Measurements from ENCODE around the gene FALEC. TPM values are rescaled to one million over a fixed set of nuclear protein-coding genes. Genes with fewer than 3 reads are reported as not detected.

Gene FALEC
- total and polyA plus RNA-seq, 9 of the 15 experiments (the other 6 are each of a cell fraction or from before 2014, with no cell fraction given) = 0.15 to 1.8 (median 0.53) TPM; not detected in 5

DNA sequence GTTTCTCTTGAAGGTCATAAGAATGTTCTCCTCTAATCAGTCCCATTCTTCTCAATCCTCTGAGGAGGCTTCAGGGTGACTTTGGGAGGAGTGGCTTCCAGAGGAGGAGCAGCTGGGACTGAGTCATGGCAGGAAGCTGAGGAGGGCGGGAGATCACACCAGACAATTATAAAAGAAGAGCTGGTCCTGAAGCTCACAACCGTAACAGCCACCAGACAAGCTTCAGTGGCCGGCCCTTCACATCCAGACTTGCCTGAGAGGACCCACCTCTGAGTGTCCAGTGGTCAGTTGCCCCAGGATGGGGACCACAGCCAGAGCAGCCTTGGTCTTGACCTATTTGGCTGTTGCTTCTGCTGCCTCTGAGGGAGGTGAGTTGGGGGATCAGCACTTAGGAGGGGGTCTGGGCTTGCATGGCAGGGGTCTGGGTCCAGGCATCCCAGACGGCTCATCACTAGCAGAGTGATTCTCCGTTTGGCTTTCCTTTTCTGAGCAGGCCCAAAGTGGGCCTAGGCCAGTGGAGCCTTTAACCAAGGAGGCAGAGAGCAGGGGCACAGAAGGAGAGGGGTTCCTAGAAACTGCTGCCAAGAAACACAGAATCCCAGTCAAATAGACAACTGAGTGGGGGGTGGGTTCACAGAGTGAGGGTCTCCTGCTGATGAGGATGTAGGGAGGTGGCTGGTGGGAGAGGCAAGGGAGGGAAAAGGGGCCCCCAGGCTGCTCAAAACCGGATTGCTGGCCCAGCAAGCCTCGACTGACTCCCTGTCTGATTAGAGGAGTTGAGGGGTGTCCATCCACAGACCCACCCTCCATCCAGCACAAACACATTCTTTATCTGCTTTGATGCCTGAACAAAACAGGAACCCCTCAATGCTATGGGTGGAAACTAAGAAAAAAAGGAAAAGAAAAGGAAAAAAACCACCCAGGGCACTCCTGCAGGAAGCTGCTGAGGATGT, 7.4 kb upstream of the FALEC start, which contains the start of gene ECM1 (continued):
- TF ChIP-seq SMAD2 (IDR thresholded peaks at IDR 0.05; ENCODE audit: low read depth, low read length) (no peak), HINFP (tag; conservative IDR thresholded peaks at IDR 0.05; ENCODE audit: low read depth) (no peak), NFYB (IDR thresholded peaks at IDR 0.05; ENCODE audit: extremely low read depth, insufficient read length) (no peak), PPARD (CRISPR knock-in tag; IDR thresholded peaks at IDR 0.05) (no peak), MCM2 (IDR thresholded peaks at IDR 0.05; ENCODE audit: low read depth) (no peak), KDM1A (IDR thresholded peaks at IDR 0.05) (peak in 1 of 2 experiments; percentile 4; a peak in 1 of 4 replicates), KAT2B (IDR thresholded peaks at IDR 0.05; ENCODE audit: low read depth, low read length) (no peak), SPI1 (IDR thresholded peaks at IDR 0.05; ENCODE audit: borderline replicate concordance, low read depth, low read length) (0 out of 2 replicates have a peak, but pooled peaks have one; percentile 5), HBP1 (CRISPR knock-in tag; IDR thresholded peaks at IDR 0.05) (no peak), ZNF146 (CRISPR knock-in tag; IDR thresholded peaks at IDR 0.05; ENCODE audit: unreplicated experiment) (no peak), BACH1 (tag; IDR thresholded peaks at IDR 0.05) (no peak), RERE (CRISPR knock-in tag; IDR thresholded peaks at IDR 0.05; ENCODE audit: borderline replicate concordance) (no peak), CBFB (CRISPR knock-in tag; IDR thresholded peaks at IDR 0.05) (no peak), MYC (IDR thresholded peaks at IDR 0.05; ENCODE audit: low read depth, low read length) (0 out of 2 replicates have a peak, but pooled peaks have one; percentile 45), MYC (CRISPR knock-in tag; IDR thresholded peaks at IDR 0.05; ENCODE audit: borderline replicate concordance, low read depth) (no peak), SP2 (IDR thresholded peaks at IDR 0.05; ENCODE audit: extremely low read depth, low read depth, low read length, poor library complexity, severe bottlenecking) (no peak)
- TF ChIP-seq, protein P1, sequence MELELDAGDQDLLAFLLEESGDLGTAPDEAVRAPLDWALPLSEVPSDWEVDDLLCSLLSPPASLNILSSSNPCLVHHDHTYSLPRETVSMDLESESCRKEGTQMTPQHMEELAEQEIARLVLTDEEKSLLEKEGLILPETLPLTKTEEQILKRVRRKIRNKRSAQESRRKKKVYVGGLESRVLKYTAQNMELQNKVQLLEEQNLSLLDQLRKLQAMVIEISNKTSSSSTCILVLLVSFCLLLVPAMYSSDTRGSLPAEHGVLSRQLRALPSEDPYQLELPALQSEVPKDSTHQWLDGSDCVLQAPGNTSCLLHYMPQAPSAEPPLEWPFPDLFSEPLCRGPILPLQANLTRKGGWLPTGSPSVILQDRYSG (tag; conservative IDR thresholded peaks at IDR 0.05; ENCODE audit: low read depth) = no peak

All from K562 (cell line).